ENCODE data around the gene ZNF341. TPM values are rescaled to one million over a fixed set of nuclear protein-coding genes. Genes with fewer than 3 reads are reported as not detected.
"Not testable (repeated sequence)": the region's sequence is repeated elsewhere in the genome, so short reads cannot be mapped to it uniquely, and the experiment has no call there.

The ZNF341 gene
- polyA plus RNA-seq, 1 donor from 2014 or later: 1.2 TPM

GRCh38 chr20:33791540-33791939 lies 59.7 kb downstream of the ZNF341 start:
- Histone ChIP-seq H3K36me3 (ENCODE audit: insufficient read depth, low read length) (no peaks in the 10 kb centered on the region), H3K4me2 (ENCODE audit: low read length) (no peak overlapping the region), H3F3A (ENCODE audit: insufficient read depth, low read length, poor library complexity, severe bottlenecking) (no peaks in the 10 kb centered on the region), H2AFZ (ENCODE audit: low read depth, low read length) (no peak overlapping the region), H3K9ac (ENCODE audit: low read length) (no peak overlapping the region), H4K20me1 (ENCODE audit: insufficient read depth) (no peaks in the 10 kb centered on the region), H3K79me2 (replicated peaks; ENCODE audit: insufficient read depth, low read length) (no peaks in the 10 kb centered on the region), H3K27ac (ENCODE audit: low read length) (no peak overlapping the region), H3K9me2 (ENCODE audit: insufficient read depth, low read length) (no peaks in the 10 kb centered on the region), H3K9me3 (ENCODE audit: low read length) (no peaks in the 10 kb centered on the region), H3K27me3 (ENCODE audit: insufficient read depth, low read depth, low read length) (no peaks in the 10 kb centered on the region), H3K4me3 (ENCODE audit: low read length) (no peak overlapping the region)
- TF ChIP-seq MXI1 (conservative IDR thresholded peaks at IDR 0.05; ENCODE audit: poor library complexity, severe bottlenecking): no peak
- no peak for TF ChIP-seq REST (IDR thresholded peaks at IDR 0.05; ENCODE audit: borderline replicate concordance)
- TF ChIP-seq POLR2AphosphoS5 (IDR thresholded peaks at IDR 0.05): no peak
- no peak for TF ChIP-seq SMC3 (conservative IDR thresholded peaks at IDR 0.05; ENCODE audit: poor library complexity)
- TF ChIP-seq, protein P1, sequence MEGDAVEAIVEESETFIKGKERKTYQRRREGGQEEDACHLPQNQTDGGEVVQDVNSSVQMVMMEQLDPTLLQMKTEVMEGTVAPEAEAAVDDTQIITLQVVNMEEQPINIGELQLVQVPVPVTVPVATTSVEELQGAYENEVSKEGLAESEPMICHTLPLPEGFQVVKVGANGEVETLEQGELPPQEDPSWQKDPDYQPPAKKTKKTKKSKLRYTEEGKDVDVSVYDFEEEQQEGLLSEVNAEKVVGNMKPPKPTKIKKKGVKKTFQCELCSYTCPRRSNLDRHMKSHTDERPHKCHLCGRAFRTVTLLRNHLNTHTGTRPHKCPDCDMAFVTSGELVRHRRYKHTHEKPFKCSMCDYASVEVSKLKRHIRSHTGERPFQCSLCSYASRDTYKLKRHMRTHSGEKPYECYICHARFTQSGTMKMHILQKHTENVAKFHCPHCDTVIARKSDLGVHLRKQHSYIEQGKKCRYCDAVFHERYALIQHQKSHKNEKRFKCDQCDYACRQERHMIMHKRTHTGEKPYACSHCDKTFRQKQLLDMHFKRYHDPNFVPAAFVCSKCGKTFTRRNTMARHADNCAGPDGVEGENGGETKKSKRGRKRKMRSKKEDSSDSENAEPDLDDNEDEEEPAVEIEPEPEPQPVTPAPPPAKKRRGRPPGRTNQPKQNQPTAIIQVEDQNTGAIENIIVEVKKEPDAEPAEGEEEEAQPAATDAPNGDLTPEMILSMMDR (IDR thresholded peaks at IDR 0.05; ENCODE audit: poor library complexity, severe bottlenecking): no peak
- TF ChIP-seq RAD21 (conservative IDR thresholded peaks at IDR 0.05): no peak
- TF ChIP-seq EP300 (conservative IDR thresholded peaks at IDR 0.05; ENCODE audit: poor library complexity, severe bottlenecking): no peak
- no peak for TF ChIP-seq TAF1 (IDR thresholded peaks at IDR 0.05; ENCODE audit: low read depth)

GRCh38 chr20:33791959-33792597 lies 60.3 kb downstream of the ZNF341 start:
- H3K9me2 ChIP-seq (ENCODE audit: insufficient read depth, low read length): no peaks in the 10 kb centered on the region
- H3F3A ChIP-seq (ENCODE audit: insufficient read depth, low read length, poor library complexity, severe bottlenecking): no peaks in the 10 kb centered on the region
- no peaks in the 10 kb centered on the region for H3K9me3 ChIP-seq (ENCODE audit: low read length)
- no peaks in the 10 kb centered on the region for H4K20me1 ChIP-seq (ENCODE audit: insufficient read depth)
- no peaks in the 10 kb centered on the region for H3K27me3 ChIP-seq (ENCODE audit: insufficient read depth, low read depth, low read length)
- no peaks in the 10 kb centered on the region for H3K79me2 ChIP-seq (replicated peaks; ENCODE audit: insufficient read depth, low read length)
- no peak overlapping the region for H3K4me3 ChIP-seq (ENCODE audit: low read length)
- TF ChIP-seq SMC3 (conservative IDR thresholded peaks at IDR 0.05; ENCODE audit: poor library complexity): peak; percentile 66
- no peak for TF ChIP-seq TAF1 (IDR thresholded peaks at IDR 0.05; ENCODE audit: low read depth)
- no peak for TF ChIP-seq POLR2AphosphoS5 (IDR thresholded peaks at IDR 0.05)
- peak; percentile 63 for TF ChIP-seq RAD21 (conservative IDR thresholded peaks at IDR 0.05)
- TF ChIP-seq, protein P1 (IDR thresholded peaks at IDR 0.05; ENCODE audit: poor library complexity, severe bottlenecking): peak; percentile 60
- no peak overlapping the region for H3K4me2 ChIP-seq (ENCODE audit: low read length)
- H2AFZ ChIP-seq (ENCODE audit: low read depth, low read length): no peak overlapping the region
- H3K9ac ChIP-seq (ENCODE audit: low read length): no peak overlapping the region
- no peaks in the 10 kb centered on the region for H3K36me3 ChIP-seq (ENCODE audit: insufficient read depth, low read length)
- no peak overlapping the region for H3K27ac ChIP-seq (ENCODE audit: low read length)

DNA sequence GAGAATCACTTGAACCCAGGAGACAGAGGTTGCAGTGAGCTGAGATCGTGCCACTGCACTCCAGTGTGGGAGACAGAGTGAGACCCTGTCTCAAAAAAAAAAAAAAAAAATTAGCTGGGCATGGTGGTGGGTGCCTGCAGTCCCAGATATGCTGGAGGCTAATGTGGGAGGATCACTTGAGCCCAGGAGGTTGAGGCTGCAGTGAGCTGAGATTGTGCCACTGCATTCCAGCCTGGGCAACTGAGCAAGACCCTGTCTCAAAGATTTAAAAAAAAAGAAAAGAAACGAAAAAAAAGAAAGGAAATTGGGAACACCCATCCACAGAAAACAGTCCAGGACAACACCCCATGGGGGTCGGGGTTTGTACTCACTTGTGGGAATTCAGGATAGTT lies 60.8 kb downstream of the ZNF341 start:
- not testable (repeated sequence) for H3K27ac ChIP-seq (ENCODE audit: low read length); H3K9me3 ChIP-seq (ENCODE audit: low read length); H3K9ac ChIP-seq (ENCODE audit: low read length); H3F3A ChIP-seq (ENCODE audit: insufficient read depth, low read length, poor library complexity, severe bottlenecking); H3K9me2 ChIP-seq (ENCODE audit: insufficient read depth, low read length); H3K79me2 ChIP-seq (replicated peaks; ENCODE audit: insufficient read depth, low read length); H3K27me3 ChIP-seq (ENCODE audit: insufficient read depth, low read depth, low read length); H3K4me2 ChIP-seq (ENCODE audit: low read length); H3K4me3 ChIP-seq (ENCODE audit: low read length); H3K36me3 ChIP-seq (ENCODE audit: insufficient read depth, low read length); H2AFZ ChIP-seq (ENCODE audit: low read depth, low read length); H4K20me1 ChIP-seq (ENCODE audit: insufficient read depth)

Measured in neural cell (in vitro differentiated cells).